IPS-11a (cell line): ENCODE results near the gene VDR.

Source experiments
- H3K4me3 ChIP-seq: one replicate; pipeline ENCODE4 v1.5.1; 2013; ENCODE audit warnings: low read depth, low read length, control low read depth

The VDR gene

DNA sequence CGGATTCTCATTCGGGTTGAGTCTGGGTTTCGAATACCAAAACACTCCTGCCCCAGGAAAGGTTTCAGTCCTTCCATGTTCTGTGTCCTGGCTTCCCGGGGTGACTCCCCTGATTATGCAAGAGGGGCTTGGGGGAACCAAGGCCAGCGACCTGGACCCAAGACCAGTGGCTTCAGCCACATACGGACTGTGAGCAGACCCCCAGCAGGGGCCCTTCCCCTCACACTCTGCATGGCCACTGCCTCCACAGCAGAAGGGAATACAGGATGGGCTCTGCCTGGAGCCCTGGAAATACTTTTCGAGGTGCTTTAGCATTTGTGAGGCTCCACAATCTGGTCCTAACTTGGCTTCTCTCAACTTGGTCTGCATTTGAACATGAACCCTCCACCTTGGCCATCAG lies 104.2 kb downstream of the VDR start:
- no peak overlapping the region for H3K4me3 ChIP-seq

DNA sequence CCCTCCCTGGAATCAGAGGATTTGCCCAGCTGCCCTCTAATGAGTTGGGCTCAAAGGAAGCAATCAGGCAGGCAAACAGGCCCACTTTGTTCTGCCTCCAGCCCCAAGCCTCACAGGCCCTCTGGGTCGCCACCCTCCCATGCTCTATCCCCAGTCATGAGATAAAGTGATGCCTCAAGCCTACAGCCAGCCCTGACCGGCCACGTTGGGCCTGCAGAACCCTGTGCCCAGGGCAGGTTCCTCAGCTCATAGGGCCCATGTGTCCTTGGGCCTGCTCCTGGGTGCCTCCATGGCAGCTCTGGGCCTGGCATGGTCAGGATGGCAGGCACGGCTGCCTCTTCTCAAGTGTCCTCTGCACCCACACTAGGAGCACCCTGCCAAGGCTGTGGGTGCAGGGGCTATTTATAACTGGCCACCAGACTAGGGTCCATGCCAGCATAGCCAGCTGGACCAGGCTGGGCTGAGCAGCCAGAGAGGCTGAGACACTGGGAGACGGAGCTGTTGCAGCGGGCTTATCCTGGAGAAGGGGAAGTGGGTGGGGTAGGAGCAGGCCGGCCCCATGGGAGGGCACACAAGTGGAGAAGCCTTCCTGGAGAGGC lies 105.3 kb downstream of the VDR start:
- no peak overlapping the region for H3K4me3 ChIP-seq

DNA sequence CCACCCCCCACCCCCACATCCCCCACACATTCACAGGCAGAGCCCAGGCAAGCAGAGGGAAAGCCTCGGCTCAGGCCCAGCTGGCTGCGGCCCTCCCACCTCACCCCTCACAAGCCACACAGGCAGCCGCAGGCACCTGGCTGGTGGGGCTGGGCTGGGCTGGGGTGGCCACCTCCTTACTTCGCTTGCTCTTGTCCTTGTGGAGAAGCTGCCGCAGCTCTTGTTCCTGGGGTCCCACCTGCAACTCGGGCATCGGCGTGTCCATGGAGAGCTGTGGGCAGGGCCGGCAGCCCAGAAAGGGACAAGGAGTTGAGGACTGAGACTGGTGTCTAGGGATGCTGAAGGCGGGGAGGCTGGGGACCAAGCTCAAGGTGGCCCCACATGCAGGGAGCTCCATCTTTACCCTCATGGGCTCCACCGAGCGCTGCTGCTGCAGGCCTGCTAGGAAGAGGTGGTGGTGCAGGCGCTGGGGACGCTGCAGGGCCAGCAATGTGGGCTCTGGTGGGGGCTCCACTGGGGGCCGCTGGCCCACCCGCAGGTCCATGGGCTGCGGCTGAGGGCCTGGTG lies 106.3 kb downstream of the VDR start:
- H3K4me3 ChIP-seq = no peak overlapping the region

GRCh38 chr12:47797441-47797840 lies 107.4 kb downstream of the VDR start:
- no peak overlapping the region for H3K4me3 ChIP-seq

DNA sequence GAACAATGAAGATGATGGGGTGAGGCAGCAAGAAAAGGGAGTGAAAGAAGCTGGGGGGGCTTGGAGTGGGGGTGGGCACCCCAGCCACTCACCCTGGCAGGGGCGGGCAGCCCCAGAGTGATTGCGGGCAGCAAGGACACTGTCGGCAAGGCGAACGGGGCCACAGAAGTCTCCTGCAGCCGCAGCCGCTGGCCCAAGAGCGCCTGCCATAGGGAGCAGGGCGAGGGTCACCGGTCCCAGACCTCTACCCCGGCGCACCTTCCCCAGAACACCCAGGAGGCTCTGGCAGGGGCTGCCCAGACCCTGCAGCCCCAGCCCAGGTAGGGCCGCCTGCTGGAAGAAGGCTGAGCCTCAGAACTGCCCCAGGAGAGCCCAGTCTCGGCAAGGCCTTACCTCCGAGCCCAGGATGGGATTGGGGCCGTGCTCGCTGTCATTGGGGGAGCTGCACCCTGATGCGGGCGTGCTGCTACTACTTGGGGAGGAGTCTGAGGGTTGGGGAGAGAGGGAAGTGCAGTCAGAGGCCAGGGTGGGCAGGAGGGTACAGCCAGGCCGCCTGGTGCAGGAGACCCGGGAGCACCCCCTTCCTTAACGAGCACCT lies 108.9 kb downstream of the VDR start:
- no peak overlapping the region for H3K4me3 ChIP-seq

DNA sequence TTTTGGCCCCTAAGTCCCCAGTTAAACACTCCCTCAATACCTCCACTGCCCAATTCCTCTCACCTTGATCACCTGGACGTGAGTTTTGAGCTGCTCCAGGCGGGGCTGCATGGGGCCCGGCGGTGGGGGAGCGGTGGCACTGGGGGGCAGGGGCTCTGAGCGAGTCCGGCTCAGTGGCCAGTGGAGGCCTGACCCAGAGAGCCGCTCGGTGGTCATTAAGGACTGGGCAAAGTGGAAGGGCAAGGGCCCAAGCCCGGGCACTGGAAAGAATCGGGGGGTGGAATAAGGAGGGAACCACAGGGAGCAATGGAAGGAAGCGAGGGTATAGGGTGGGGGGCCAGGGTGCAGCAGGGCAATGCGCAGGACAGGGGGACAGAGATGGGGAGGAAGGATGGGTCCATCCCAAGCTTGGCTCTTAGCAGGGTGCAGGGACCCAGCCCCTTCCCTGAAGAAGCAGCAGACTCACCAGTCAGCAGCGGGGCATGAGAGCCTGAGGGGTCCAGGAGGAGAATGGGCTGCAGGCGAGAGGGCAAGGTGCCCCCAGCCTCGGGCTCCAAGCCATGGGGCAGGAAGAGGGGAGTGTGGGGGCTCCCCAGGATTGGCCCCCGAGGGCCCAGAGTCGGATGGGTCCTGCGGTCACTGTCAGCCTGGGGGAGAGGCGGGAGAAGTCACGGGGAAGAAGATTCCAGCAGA lies 109.5 kb downstream of the VDR start:
- H3K4me3 ChIP-seq = no peak overlapping the region

DNA sequence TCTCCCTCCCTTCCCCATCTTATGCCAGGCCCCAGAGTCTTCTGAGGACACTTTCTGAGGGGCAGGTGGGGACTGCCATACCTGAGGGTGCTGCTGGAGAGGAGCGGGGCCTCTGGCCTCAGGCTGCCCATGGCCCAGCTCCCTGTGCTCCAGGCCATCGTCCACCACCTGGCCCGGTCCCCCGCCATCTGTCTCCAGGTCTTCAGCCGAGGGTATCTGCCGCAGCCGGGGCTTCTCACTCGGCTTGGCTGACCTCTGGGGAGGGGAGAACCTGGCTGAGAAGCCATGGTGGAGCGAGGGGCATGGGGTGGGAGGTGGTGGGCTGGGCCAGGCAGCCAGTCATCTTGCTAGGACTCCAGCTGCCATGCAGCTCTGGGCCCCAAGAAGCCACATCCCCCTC lies 110.1 kb downstream of the VDR start:
- H3K4me3 ChIP-seq = no peak overlapping the region

- no peak overlapping the region for H3K4me3 ChIP-seq
Observed at GRCh38 chr12:47793015-47793681, 111.6 kb downstream of the VDR start.

GRCh38 chr12:47791874-47792273 lies 112.9 kb downstream of the VDR start:
- no peak overlapping the region for H3K4me3 ChIP-seq
